ENCODE results near the gene NIN. TPM values are rescaled to one million over a fixed set of nuclear protein-coding genes. Genes with fewer than 3 reads are reported as not detected.
"Not testable (repeated sequence)": the region's sequence is repeated elsewhere in the genome, so short reads cannot be mapped to it uniquely, and the experiment has no call there.

NIN gene
- total RNA-seq, 6 experiments from 2014 or later = 43.7 to 66.3 (median 57.4) TPM

DNA sequence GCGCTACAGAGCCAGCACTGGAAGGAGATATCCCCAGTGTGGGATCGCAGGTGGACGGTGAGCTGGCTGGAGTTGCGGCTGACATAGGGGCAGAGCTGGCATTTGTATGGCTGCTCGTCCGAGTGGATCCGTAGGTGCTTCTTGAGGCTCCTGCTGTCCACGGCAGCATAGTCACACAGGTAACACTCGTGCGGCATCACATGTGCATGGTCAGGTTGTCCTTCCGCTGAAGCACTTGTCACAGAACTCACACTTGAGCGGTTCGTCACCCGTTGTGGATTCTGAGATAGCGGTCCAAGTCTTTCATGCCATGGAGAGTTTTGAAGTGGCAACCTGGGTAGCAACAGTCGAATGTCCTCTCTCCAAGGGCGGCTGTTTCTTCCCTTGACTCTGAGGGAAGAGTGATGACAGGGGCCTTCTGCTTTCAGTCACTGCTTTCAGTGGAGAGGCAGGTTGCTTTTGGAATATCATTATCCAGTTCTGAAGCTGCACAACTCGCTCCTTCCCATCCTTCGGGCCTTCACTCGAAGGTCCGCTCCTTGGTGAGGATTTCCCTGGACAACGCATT is 125.9 kb downstream of the NIN start:
- Mint-ChIP-seq H3K27me3 (ENCODE audit: insufficient read depth) (peaks cover 14% of the 10 kb centered on the region), H3K27ac (no peak overlapping the region)

DNA sequence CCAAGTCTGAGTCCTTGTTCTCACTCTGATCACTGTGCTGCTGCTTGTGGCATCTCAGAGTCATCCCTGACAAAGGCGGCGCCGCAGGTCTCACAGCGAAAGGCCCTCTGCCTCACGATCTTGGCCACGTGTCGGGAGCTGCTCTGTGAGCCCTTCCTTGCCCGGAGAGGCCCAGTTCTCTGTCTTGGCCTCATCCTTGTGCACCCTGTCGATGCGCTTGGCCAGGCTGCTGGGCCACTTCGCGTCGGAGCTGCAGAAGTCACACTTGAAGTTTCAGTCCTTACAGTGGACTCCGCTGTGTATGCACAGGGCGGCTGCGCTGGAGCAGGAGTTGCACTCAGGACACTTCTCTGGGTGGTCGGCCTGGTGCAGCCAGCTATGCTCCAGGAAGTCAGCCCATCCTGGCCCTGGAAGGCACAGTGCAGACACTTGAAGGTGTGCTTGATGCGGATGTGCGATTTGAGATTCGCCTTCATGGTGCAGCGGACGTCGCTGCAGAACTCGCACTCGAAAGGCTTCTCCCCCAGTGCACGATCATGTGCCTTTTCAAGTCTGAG is 126.4 kb downstream of the NIN start:
- H3K4me3 Mint-ChIP-seq = no peak overlapping the region
- no peaks in the 10 kb centered on the region; the same call in 1 of the 2 replicates for H3K9me3 Mint-ChIP-seq
- no peak for DNase-seq
- TF ChIP-seq, protein P1, sequence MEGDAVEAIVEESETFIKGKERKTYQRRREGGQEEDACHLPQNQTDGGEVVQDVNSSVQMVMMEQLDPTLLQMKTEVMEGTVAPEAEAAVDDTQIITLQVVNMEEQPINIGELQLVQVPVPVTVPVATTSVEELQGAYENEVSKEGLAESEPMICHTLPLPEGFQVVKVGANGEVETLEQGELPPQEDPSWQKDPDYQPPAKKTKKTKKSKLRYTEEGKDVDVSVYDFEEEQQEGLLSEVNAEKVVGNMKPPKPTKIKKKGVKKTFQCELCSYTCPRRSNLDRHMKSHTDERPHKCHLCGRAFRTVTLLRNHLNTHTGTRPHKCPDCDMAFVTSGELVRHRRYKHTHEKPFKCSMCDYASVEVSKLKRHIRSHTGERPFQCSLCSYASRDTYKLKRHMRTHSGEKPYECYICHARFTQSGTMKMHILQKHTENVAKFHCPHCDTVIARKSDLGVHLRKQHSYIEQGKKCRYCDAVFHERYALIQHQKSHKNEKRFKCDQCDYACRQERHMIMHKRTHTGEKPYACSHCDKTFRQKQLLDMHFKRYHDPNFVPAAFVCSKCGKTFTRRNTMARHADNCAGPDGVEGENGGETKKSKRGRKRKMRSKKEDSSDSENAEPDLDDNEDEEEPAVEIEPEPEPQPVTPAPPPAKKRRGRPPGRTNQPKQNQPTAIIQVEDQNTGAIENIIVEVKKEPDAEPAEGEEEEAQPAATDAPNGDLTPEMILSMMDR (IDR thresholded peaks at IDR 0.05) = no peak
- no peak overlapping the region for H3K27ac Mint-ChIP-seq
- H3K36me3 Mint-ChIP-seq (ENCODE audit: low read depth) = peaks cover 12% of the 10 kb centered on the region; the same call in 1 of the 2 replicates
- no peaks in the 10 kb centered on the region for H3K4me1 Mint-ChIP-seq (ENCODE audit: low read depth)
- peaks cover 19% of the 10 kb centered on the region for H3K27me3 Mint-ChIP-seq (ENCODE audit: insufficient read depth)

More for the DNA sequence above, 125.9 kb downstream of the NIN start:
- TF ChIP-seq, protein P1 (IDR thresholded peaks at IDR 0.05) = no peak
- no peaks in the 10 kb centered on the region for H3K4me1 Mint-ChIP-seq (ENCODE audit: low read depth)
- H3K9me3 Mint-ChIP-seq = no peaks in the 10 kb centered on the region; the same call in 1 of the 2 replicates
- no peak overlapping the region for H3K4me3 Mint-ChIP-seq
- peaks cover 7% of the 10 kb centered on the region; the same call in 1 of the 2 replicates for H3K36me3 Mint-ChIP-seq (ENCODE audit: low read depth)
- DNase-seq = no peak

DNA sequence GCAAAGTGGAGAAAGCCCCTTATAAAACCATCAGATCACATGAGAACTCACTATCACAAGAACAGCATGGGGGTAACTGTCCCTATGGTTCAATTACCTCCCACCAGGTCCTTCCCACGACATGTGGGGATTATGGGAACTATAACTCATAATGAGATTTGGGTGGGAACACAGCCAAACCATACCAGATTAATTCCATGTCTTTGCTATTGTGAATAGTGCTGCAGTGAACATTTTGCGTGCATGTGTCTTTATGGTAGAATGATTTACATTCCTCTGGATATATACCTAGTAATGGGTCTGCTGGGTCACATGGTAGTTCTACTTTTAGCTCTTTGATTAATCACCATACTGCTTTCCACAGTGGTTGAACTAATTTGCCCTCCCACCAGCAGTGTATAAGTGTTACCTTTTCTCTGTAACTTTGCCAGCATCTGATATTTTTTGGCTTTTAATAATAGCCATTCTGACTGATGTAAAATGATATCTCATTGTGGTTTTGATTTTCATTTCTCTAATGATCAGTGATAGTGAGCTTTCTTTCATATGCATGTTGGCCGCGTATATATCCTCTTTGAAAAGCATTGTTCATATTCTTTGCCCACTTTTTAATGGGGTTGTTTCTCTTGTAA is 133.2 kb downstream of the NIN start:
- Mint-ChIP-seq H3K4me1 (ENCODE audit: low read depth) (no peaks in the 10 kb centered on the region), H3K4me3 (no peak overlapping the region), H3K36me3 (ENCODE audit: low read depth) (peaks cover 16% of the 10 kb centered on the region), H3K27ac (no peak overlapping the region), H3K9me3 (peaks cover 21% of the 10 kb centered on the region), H3K27me3 (ENCODE audit: insufficient read depth) (peaks cover 30% of the 10 kb centered on the region)
- TF ChIP-seq, protein P1 (IDR thresholded peaks at IDR 0.05) = no peak
- no peak for DNase-seq

DNA sequence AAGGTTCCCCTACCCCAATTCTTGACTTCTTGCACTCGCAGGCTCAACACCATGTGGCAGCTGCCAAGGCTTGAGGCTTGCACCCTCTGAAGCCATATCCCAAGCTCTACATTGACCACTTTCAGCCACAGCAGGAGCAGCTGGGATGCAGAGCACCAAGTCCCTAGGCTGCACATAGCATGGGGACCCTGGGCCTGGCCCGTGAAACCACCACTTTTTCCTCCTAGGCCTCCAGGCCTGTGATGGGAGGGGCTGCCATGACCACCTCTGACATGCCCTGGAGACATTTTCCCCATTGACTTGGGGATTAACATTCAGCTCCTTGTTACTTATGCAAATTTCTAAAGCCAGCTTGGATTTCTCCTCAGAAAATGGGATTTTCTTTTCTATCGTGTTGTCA is 136.7 kb downstream of the NIN start:
- peaks cover 29% of the 10 kb centered on the region for H3K9me3 Mint-ChIP-seq
- H3K4me1 Mint-ChIP-seq (ENCODE audit: low read depth); H3K27ac Mint-ChIP-seq; H3K36me3 Mint-ChIP-seq (ENCODE audit: low read depth); H3K4me3 Mint-ChIP-seq; DNase-seq; H3K27me3 Mint-ChIP-seq (ENCODE audit: insufficient read depth): not testable (repeated sequence)

DNA sequence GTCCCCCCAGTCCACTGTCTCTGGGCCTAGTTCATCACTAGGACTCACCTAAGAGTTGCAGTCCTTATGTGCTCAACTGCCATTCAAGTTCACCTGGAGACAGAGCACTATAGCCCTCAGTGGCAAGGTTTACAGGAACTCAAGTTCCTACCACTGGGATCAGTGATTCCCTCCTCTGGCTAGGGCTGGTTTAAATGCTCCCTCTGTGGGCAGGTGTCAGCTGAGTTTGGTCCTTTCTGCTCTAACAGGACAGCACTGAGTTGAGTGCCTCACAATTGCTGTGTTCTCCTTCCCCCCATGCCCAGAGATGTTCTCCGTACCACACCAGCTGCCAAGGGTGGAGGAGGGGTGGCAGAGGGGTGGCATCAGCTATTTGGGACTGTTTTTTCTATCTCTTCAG is 142.1 kb downstream of the NIN start:
- Mint-ChIP-seq H3K27me3 (ENCODE audit: insufficient read depth) (peaks cover 1% of the 10 kb centered on the region; the same call in 1 of the 2 replicates), H3K36me3 (ENCODE audit: low read depth) (no peaks in the 10 kb centered on the region), H3K27ac (no peak overlapping the region), H3K4me3 (no peak overlapping the region), H3K4me1 (ENCODE audit: low read depth) (no peaks in the 10 kb centered on the region), H3K9me3 (peaks cover 16% of the 10 kb centered on the region; the same call in 1 of the 2 replicates)
- TF ChIP-seq, protein P1 (IDR thresholded peaks at IDR 0.05) = no peak
- DNase-seq = no peak

DNA sequence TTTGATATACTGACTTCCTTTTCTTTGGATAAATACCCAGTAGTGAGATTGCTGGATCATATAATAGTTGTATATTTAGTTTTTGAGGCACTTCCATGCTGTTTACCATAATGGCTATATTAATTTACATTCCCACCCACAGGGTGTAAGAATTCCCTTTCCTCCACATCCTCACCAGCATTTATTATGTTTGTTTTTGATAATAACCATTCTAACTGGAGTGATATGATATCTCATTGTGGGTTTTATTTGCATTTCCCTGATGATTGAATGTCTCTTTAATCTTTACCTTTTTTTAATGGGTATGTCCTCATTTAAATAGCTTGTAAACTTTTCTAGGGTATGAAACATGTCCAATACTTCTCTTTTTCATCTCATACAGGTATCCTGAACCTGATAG is 151.3 kb downstream of the NIN start:
- Mint-ChIP-seq H3K27ac (no peak overlapping the region), H3K9me3 (no peaks in the 10 kb centered on the region), H3K4me3 (no peak overlapping the region), H3K4me1 (ENCODE audit: low read depth) (peaks cover 45% of the 10 kb centered on the region), H3K27me3 (ENCODE audit: insufficient read depth) (no peaks in the 10 kb centered on the region), H3K36me3 (ENCODE audit: low read depth) (peaks cover 6% of the 10 kb centered on the region; the same call in 1 of the 2 replicates)
- no peak for DNase-seq
- TF ChIP-seq, protein P1 (IDR thresholded peaks at IDR 0.05) = no peak
